ENCODE results near the gene SLC1A4.
"Not testable (repeated sequence)": the region's sequence is repeated elsewhere in the genome, so short reads cannot be mapped to it uniquely, and the experiment has no call there.

Gene SLC1A4

DNA sequence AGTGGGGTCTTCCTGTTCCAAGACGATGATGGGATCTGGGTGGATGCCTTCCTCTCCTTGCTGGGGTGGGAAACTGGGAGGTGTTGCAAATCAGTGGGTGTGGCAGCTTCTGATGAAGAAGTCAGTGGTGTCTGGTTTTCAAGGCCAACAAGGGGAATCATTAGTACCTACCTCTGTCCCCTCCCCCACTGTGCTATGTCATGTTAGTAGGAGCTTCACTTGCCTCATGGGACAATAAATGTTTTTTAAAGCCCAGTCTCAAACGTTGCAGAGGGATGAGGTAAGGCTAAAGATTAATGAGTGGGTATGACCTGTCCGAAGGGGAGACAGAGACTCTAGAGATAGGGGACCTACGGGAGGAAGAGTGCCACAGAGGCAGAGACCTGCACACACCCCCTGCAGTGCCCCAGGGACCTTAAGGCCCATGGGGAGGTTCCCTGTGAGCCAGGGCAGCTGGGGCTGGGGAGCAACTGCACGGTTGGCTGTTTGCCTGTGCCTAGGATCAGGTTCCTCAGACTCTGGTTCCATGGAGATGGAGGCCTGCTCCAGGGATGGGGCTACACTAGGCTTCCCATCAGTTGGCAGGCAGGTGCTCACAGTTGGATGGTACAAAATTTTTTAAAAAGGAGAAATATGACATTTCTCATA lies 37.8 kb upstream of the SLC1A4 start:
- no peaks in the 10 kb centered on the region for H3K9me3 ChIP-seq (replicated peaks; ENCODE audit: low read length)
- peaks cover 12% of the 10 kb centered on the region for H3K4me1 ChIP-seq (ENCODE audit: control insufficient read depth, insufficient read depth, low read length)
- H3K27me3 ChIP-seq (ENCODE audit: control insufficient read depth, insufficient read depth, low read length), result peaks cover 5% of the 10 kb centered on the region
- no peak overlapping the region for H3K4me2 ChIP-seq (ENCODE audit: low read length)
- no peaks in the 10 kb centered on the region for H3K36me3 ChIP-seq (ENCODE audit: insufficient read depth, low read length)
- no peak overlapping the region for H3K4me3 ChIP-seq (ENCODE audit: low read length)
- no peak overlapping the region for H3K9ac ChIP-seq (ENCODE audit: low read depth, low read length)

DNA sequence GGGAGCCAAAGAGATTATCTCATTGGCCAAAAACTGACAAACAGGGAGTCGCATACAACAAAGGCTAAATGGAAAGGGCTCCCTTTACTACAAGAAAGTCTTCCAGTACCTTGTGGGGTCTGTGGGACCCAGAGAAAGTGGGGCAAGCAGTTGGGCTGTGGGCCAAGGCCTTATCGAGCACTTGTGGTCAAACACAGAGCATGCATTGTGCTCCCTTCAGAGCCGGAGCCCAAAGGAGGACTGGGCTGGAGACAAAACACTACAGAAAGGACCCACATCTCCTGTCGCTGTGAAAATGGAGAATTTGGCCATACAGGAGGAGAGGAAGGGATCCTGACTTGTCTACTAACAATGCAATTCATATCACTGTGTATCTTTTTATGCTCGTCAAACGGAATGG lies 37.1 kb upstream of the SLC1A4 start:
- Histone ChIP-seq H3K36me3 (ENCODE audit: insufficient read depth, low read length) (no peaks in the 10 kb centered on the region), H3K9ac (ENCODE audit: low read depth, low read length) (no peak overlapping the region), H3K4me2 (ENCODE audit: low read length) (no peak overlapping the region), H3K4me1 (ENCODE audit: control insufficient read depth, insufficient read depth, low read length) (peaks cover 12% of the 10 kb centered on the region), H3K27me3 (ENCODE audit: control insufficient read depth, insufficient read depth, low read length) (peaks cover 5% of the 10 kb centered on the region), H3K4me3 (ENCODE audit: low read length) (no peak overlapping the region), H3K9me3 (replicated peaks; ENCODE audit: low read length) (no peaks in the 10 kb centered on the region)

DNA sequence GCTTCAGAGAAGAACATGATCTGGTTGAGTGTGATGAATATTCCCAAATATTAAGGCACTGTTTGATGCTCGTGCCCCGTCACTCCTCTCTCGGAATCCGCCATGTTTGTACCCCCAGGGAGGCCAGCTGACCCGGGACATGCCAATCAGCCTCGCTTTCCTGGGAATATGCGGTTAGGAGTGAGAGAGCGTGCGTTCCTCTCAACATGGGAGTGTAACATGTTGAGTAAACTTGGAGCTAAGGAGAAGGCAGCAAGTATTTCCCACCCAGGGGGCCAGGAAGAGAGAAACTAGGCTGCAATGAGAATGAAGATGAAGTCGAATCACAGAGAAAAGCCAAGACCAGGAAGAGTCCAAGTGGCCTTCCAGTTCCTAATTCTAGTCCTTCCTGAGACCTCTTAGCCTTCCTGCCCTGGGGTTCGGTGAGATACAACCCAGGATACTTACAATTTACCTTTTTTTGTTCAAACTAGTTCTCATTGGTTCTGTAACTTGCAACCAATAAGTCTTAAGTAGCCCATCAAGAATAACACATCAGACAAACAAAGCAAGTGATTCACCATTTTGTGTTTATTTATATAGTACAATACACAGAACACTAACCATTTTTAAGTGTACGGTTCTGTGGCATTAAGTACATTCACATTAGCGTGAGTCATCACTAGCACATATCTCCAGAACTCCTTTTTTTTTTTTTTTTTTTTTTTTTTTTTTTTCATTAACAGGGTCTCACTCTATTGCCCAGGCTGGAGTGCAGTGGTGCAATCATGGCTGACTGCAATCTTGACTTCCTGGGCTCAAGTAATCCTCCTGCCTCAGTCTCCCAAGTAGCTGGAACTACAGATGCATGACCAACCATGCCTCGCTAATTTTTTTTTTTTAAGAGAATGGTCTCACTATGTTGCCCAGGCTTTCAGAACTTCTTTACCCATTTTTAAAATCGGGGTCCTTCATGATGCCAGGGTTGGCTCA lies 36.4 kb upstream of the SLC1A4 start:
- H3K27me3 ChIP-seq (ENCODE audit: control insufficient read depth, insufficient read depth, low read length), result peaks cover 2% of the 10 kb centered on the region
- no peak overlapping the region for H3K9ac ChIP-seq (ENCODE audit: low read depth, low read length)
- peaks cover 12% of the 10 kb centered on the region for H3K4me1 ChIP-seq (ENCODE audit: control insufficient read depth, insufficient read depth, low read length)
- no peak overlapping the region for H3K4me3 ChIP-seq (ENCODE audit: low read length)
- no peaks in the 10 kb centered on the region for H3K36me3 ChIP-seq (ENCODE audit: insufficient read depth, low read length)
- no peaks in the 10 kb centered on the region for H3K9me3 ChIP-seq (replicated peaks; ENCODE audit: low read length)
- H3K4me2 ChIP-seq (ENCODE audit: low read length), result peak overlapping the region; percentile 32

- peaks cover 12% of the 10 kb centered on the region for H3K4me1 ChIP-seq (ENCODE audit: control insufficient read depth, insufficient read depth, low read length)
- no peak overlapping the region for H3K4me3 ChIP-seq (ENCODE audit: low read length)
- H3K4me2 ChIP-seq (ENCODE audit: low read length), result no peak overlapping the region
- H3K9ac ChIP-seq (ENCODE audit: low read depth, low read length), result no peak overlapping the region
- no peaks in the 10 kb centered on the region for H3K36me3 ChIP-seq (ENCODE audit: insufficient read depth, low read length)
- H3K27me3 ChIP-seq (ENCODE audit: control insufficient read depth, insufficient read depth, low read length), result peaks cover 21% of the 10 kb centered on the region
- no peaks in the 10 kb centered on the region for H3K9me3 ChIP-seq (replicated peaks; ENCODE audit: low read length)
These were observed 33.7 kb upstream of the SLC1A4 start for GRCh38 chr2:64955467-64955866.

DNA sequence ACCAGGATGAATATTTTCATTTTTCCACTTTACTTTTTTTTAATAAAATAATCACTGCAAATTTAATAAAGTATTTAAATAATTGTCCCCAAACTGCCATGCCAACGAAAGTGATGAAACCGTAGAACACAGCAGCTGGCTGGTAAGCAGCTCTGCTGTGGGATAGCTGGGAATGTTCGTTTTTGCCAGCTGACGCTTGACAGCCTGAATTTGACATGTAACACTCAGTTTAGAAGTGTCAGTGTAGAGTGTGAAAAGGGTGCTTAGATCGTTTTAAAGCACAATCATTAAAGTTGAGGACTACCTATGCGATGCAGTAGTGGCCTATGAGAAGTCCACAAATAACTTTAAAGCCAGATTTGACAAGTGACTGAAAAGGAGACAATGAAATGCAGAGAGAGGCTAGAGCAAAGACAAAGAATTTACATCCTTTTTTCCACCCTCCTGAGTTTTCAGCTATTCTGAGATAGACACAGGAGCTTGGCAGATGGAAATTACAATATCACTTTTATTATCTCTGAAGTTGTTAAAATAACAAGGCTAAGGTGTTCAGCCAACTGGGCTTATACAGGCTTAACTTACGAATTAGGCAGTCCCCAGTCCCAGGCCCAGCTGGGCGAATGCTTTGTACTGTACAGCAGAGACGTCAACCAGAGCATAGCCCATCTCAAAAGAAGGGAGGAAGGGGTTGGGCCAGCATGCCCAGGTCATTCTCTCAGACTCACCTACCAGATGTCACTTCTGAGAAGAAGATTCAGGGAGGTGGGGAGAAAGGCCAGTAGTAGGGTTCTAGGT lies 31.9 kb upstream of the SLC1A4 start:
- Histone ChIP-seq H3K36me3 (ENCODE audit: insufficient read depth, low read length) (no peaks in the 10 kb centered on the region), H3K4me2 (ENCODE audit: low read length) (no peak overlapping the region), H3K4me3 (ENCODE audit: low read length) (no peak overlapping the region), H3K4me1 (ENCODE audit: control insufficient read depth, insufficient read depth, low read length) (peaks cover 9% of the 10 kb centered on the region), H3K9ac (ENCODE audit: low read depth, low read length) (no peak overlapping the region), H3K27me3 (ENCODE audit: control insufficient read depth, insufficient read depth, low read length) (peaks cover 21% of the 10 kb centered on the region), H3K9me3 (replicated peaks; ENCODE audit: low read length) (no peaks in the 10 kb centered on the region)

DNA sequence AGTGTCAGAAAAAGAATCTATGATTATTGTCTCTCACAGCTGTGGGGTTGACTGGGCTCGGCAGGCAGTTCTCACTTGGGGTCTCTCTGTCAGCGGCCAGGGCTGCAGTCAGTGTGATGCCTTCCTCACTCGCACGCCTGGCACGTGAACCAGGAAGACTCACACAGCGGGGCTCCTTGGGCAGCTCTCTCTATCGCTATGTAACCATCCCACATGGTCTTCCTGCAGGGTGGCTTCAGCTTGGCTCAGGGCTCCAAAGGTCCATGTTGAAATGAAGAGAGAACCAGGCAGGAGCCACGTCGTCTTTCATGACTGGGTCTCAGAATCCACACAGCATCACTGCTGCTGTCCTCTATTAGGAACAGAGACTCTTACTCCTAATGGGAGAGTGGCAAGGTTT lies 30.6 kb upstream of the SLC1A4 start:
- Histone ChIP-seq H3K9ac (ENCODE audit: low read depth, low read length) (no peak overlapping the region), H3K27me3 (ENCODE audit: control insufficient read depth, insufficient read depth, low read length) (peaks cover 21% of the 10 kb centered on the region), H3K4me3 (ENCODE audit: low read length) (no peak overlapping the region), H3K4me1 (ENCODE audit: control insufficient read depth, insufficient read depth, low read length) (no peaks in the 10 kb centered on the region), H3K4me2 (ENCODE audit: low read length) (no peak overlapping the region), H3K36me3 (ENCODE audit: insufficient read depth, low read length) (no peaks in the 10 kb centered on the region), H3K9me3 (replicated peaks; ENCODE audit: low read length) (no peaks in the 10 kb centered on the region)

- Histone ChIP-seq H3K4me1 (ENCODE audit: control insufficient read depth, insufficient read depth, low read length) (no peaks in the 10 kb centered on the region), H3K27me3 (ENCODE audit: control insufficient read depth, insufficient read depth, low read length) (peaks cover 21% of the 10 kb centered on the region), H3K4me2 (ENCODE audit: low read length) (no peak overlapping the region)
These were observed 28.4 kb upstream of the SLC1A4 start for GRCh38 chr2:64960819-64961218.

GRCh38 chr2:64963138-64963537 lies 26.1 kb upstream of the SLC1A4 start:
- peaks cover 23% of the 10 kb centered on the region for H3K27me3 ChIP-seq (ENCODE audit: control insufficient read depth, insufficient read depth, low read length)
- H3K36me3 ChIP-seq (ENCODE audit: insufficient read depth, low read length), result not testable (repeated sequence)

More at GRCh38 chr2:64960819-64961218, 28.4 kb upstream of the SLC1A4 start:
- Histone ChIP-seq H3K9me3 (replicated peaks; ENCODE audit: low read length) (no peaks in the 10 kb centered on the region), H3K36me3 (ENCODE audit: insufficient read depth, low read length) (no peaks in the 10 kb centered on the region), H3K4me3 (ENCODE audit: low read length) (no peak overlapping the region), H3K9ac (ENCODE audit: low read depth, low read length) (no peak overlapping the region)

GRCh38 chr2:64963719-64964118 lies 25.5 kb upstream of the SLC1A4 start:
- Histone ChIP-seq H3K9me3 (replicated peaks; ENCODE audit: low read length) (no peaks in the 10 kb centered on the region), H3K4me3 (ENCODE audit: low read length) (no peak overlapping the region), H3K27me3 (ENCODE audit: control insufficient read depth, insufficient read depth, low read length) (peaks cover 18% of the 10 kb centered on the region), H3K36me3 (ENCODE audit: insufficient read depth, low read length) (no peaks in the 10 kb centered on the region), H3K4me2 (ENCODE audit: low read length) (no peak overlapping the region), H3K9ac (ENCODE audit: low read depth, low read length) (no peak overlapping the region), H3K4me1 (ENCODE audit: control insufficient read depth, insufficient read depth, low read length) (no peaks in the 10 kb centered on the region)

More at GRCh38 chr2:64963138-64963537, 26.1 kb upstream of the SLC1A4 start:
- H3K9me3 ChIP-seq (replicated peaks; ENCODE audit: low read length); H3K4me3 ChIP-seq (ENCODE audit: low read length); H3K9ac ChIP-seq (ENCODE audit: low read depth, low read length); H3K4me1 ChIP-seq (ENCODE audit: control insufficient read depth, insufficient read depth, low read length); H3K4me2 ChIP-seq (ENCODE audit: low read length): not testable (repeated sequence)

DNA sequence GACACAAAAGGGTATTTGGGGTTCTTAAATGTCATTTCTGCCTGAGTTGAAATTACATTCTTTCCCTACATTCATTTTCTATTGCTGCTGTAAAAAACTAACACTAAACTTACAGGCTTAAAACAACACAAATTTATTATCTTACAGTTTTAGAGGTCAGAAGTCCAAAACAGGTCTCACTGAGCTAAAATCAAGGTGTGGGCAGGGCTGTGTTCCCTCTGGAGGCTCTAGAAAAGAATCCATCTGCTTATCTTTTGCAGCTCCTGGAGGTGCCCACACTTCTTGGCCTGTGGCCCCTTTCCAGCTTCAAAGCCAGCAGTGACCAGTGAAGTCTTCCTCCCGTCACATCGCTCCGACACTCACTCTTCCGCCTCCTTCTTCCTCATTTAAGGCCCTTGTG lies 23.2 kb upstream of the SLC1A4 start:
- H3K9me3 ChIP-seq (replicated peaks; ENCODE audit: low read length), result no peaks in the 10 kb centered on the region
- no peaks in the 10 kb centered on the region for H3K4me1 ChIP-seq (ENCODE audit: control insufficient read depth, insufficient read depth, low read length)
- no peak overlapping the region for H3K4me3 ChIP-seq (ENCODE audit: low read length)
- peaks cover 9% of the 10 kb centered on the region for H3K27me3 ChIP-seq (ENCODE audit: control insufficient read depth, insufficient read depth, low read length)
- H3K4me2 ChIP-seq (ENCODE audit: low read length), result no peak overlapping the region
- no peak overlapping the region for H3K9ac ChIP-seq (ENCODE audit: low read depth, low read length)
- H3K36me3 ChIP-seq (ENCODE audit: insufficient read depth, low read length), result no peaks in the 10 kb centered on the region

DNA sequence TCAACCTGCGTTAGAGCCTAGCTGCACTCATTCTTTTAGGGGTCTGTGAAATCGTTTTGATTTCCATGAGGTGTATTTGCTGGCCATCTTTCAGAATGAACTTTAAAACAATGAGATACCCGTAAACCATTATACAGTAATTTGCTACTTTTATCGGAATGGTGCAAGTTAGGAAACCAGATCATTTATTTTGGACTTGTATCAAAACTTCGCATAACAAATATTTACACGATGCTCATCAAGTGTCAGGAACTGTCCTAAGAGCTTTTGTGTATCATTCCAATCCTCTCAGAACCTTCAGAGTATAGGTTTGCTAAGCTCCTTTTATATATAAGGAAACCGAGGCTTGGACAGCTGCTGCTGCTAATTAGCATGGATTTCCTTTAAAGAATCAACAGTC lies 22.4 kb upstream of the SLC1A4 start:
- no peaks in the 10 kb centered on the region for H3K36me3 ChIP-seq (ENCODE audit: insufficient read depth, low read length)
- no peak overlapping the region for H3K4me3 ChIP-seq (ENCODE audit: low read length)
- H3K4me2 ChIP-seq (ENCODE audit: low read length), result no peak overlapping the region

More for the DNA sequence above, 22.4 kb upstream of the SLC1A4 start:
- Histone ChIP-seq H3K9ac (ENCODE audit: low read depth, low read length) (no peak overlapping the region), H3K9me3 (replicated peaks; ENCODE audit: low read length) (no peaks in the 10 kb centered on the region), H3K4me1 (ENCODE audit: control insufficient read depth, insufficient read depth, low read length) (no peaks in the 10 kb centered on the region), H3K27me3 (ENCODE audit: control insufficient read depth, insufficient read depth, low read length) (peaks cover 9% of the 10 kb centered on the region)

Data from skeletal muscle satellite cell (primary cell).